Nephron (organoid): ENCODE measurements around the gene ZDHHC14.
A peak's percentile ranks its signal among the peaks of the same experiment; 100 is the strongest.

Experiments used
- H3K27ac Mint-ChIP-seq, 3 experiments: 2 replicates each; pipeline ENCODE4 v1.8.0; 2020; ENCODE audit warnings: mixed read lengths in 3 of 3, mild to moderate bottlenecking in 2 of 3, moderate library complexity in 1 of 3
- H3K27me3 Mint-ChIP-seq: 2 replicates; pipeline ENCODE4 v1.8.0; 2021; ENCODE audit warnings: low read depth, mild to moderate bottlenecking, moderate library complexity, mixed read lengths
- H3K36me3 Mint-ChIP-seq: 2 replicates; pipeline ENCODE4 v1.8.0; 2020; ENCODE audit warnings: low read depth, mixed read lengths
- H3K4me1 Mint-ChIP-seq: 2 replicates; pipeline ENCODE4 v1.8.0; 2020; ENCODE audit warnings: mixed read lengths
- H3K4me3 Mint-ChIP-seq, 3 experiments: 2 replicates each; pipeline ENCODE4 v1.8.0; 2020; ENCODE audit warnings: mild to moderate bottlenecking in 3 of 3, mixed read lengths in 3 of 3, moderate library complexity in 2 of 3
- H3K9me3 Mint-ChIP-seq: 2 replicates; pipeline ENCODE4 v1.8.0; 2020; ENCODE audit warnings: mixed read lengths
- CTCF ChIP-seq, 3 experiments: fragments of 200-600 bp; sonication (generic); IDR thresholded peaks; one replicate each; pipeline ENCODE4 v1.5.0; 2021; ENCODE audit warnings: antibody characterized with exemption in 3 of 3; ENCODE audit not compliant: unreplicated experiment in 3 of 3

ZDHHC14 gene

GRCh38 chr6:157725836-157726235 is 344.8 kb downstream of the ZDHHC14 start:
- peaks cover 13% of the 10 kb centered on the region for H3K36me3 Mint-ChIP-seq
- H3K4me3 Mint-ChIP-seq, result no peak overlapping the region
- peaks cover 16% of the 10 kb centered on the region for H3K4me1 Mint-ChIP-seq
- TF ChIP-seq CTCF (IDR thresholded peaks at IDR 0.05; ENCODE audit: unreplicated experiment in 3 of 3), result no peak
- no peak overlapping the region for H3K27ac Mint-ChIP-seq
- H3K9me3 Mint-ChIP-seq, result peaks cover 17% of the 10 kb centered on the region
- no peaks in the 10 kb centered on the region for H3K27me3 Mint-ChIP-seq

DNA sequence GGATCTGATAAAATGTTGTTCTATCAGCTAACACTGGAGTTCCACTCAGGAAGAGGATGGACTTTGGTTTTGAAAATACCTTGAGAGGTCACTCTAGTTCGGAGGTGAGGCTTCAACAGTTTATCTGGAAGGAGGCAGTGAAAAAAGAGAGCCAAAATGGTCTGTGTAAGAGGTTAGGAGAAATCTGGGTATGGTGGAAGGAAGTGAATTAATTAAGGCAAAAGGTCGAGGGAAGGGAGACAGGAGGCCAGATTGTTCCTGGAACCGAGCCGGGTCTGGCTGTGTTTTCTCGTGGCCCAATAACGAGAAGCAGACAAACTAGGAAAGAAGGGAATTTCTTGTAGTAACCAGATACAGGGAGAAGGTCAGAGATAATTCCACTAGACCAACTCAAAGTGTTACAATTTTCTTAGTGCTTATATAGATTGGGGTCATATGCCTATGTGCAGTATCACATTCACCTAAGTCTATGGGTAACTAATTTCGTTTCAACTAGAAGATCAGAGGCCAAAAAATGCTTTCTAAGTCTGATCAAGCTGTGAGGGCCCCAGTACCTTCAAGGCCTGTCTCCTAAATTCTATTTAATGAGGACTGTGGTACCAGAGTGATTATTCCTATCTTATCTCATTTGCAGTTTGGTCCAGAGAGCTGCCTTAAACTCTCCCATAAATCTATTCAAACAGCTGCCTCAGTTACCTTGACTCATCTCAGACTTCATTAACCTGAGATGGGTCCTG is 346.1 kb downstream of the ZDHHC14 start:
- Mint-ChIP-seq H3K27ac (peak overlapping the region in 2 of 3 experiments; percentile 51 to 67), H3K9me3 (peaks cover 17% of the 10 kb centered on the region), H3K36me3 (peaks cover 13% of the 10 kb centered on the region), H3K4me1 (peaks cover 16% of the 10 kb centered on the region), H3K27me3 (no peaks in the 10 kb centered on the region), H3K4me3 (no peak overlapping the region)
- TF ChIP-seq CTCF (IDR thresholded peaks at IDR 0.05; ENCODE audit: unreplicated experiment in 3 of 3), result no peak
